ENCODE results near the gene VWA5B2.
"Not testable (repeated sequence)": the region's sequence is repeated elsewhere in the genome, so short reads cannot be mapped to it uniquely, and the experiment has no call there.

Gene VWA5B2

GRCh38 chr3:184259878-184260723 is 30.7 kb downstream of the VWA5B2 start:
- H3K4me3 Mint-ChIP-seq, result peak overlapping the region; percentile 75
- H3K36me3 Mint-ChIP-seq (ENCODE audit: insufficient read depth), result peaks cover 12% of the 10 kb centered on the region
- H3K27me3 Mint-ChIP-seq, result no peaks in the 10 kb centered on the region
- DNase-seq, result peak; percentile 33 to 45 (median 44)
- H3K9me3 Mint-ChIP-seq, result no peaks in the 10 kb centered on the region
- peak; percentile 62 for ATAC-seq (replicated peaks)
- H3K27ac Mint-ChIP-seq, result peak overlapping the region in 1 of 2 donors; percentile 51
- H3K4me1 Mint-ChIP-seq (ENCODE audit: low read depth in 2 of 2), result peaks cover 20% of the 10 kb centered on the region in 2 donors

DNA sequence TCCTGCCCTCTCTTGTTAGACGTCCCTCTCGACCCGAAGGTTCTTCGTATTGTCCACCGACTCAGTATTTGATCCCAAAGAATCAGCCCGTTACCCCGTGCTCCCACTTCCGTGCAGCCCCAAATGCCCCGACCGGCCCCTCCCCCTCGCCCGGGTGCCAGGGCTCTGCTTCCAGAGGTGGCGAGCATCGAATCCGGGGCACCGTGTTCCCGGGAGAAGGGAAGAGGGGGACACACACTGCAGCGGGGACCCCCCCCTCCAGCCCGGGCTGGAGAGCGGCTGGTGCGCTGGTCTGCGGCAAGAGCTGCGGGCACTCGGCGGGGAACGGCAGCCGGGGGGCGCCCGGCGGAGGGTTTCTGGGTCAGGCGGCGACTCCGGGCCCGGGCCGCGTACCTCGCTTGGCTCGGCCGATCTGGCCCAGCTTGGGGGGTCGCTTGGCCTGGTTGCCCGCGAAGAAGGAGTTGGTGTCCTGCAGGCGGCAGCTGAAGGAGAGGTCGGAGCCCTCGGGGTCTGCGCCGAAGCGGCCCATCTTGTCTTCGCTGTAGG is 31.4 kb downstream of the VWA5B2 start:
- H3K36me3 Mint-ChIP-seq (ENCODE audit: insufficient read depth), result peaks cover 12% of the 10 kb centered on the region
- ATAC-seq (replicated peaks) (no peak), DNase-seq (peak in 1 of 3 experiments; percentile 16)
- peak overlapping the region; percentile 75 for H3K4me3 Mint-ChIP-seq
- H3K27me3 Mint-ChIP-seq, result no peaks in the 10 kb centered on the region
- no peaks in the 10 kb centered on the region for H3K9me3 Mint-ChIP-seq
- peaks cover 20% of the 10 kb centered on the region in 2 donors for H3K4me1 Mint-ChIP-seq (ENCODE audit: low read depth in 2 of 2)
- peak overlapping the region in 1 of 2 donors; percentile 51 for H3K27ac Mint-ChIP-seq

GRCh38 chr3:184261270-184261853 is 32.0 kb downstream of the VWA5B2 start, which contains the start of gene CAMK2N2:
TSS of gene CAMK2N2 (minus strand) at chr3:184261553. CDS start at chr3:184261285, 268 bp downstream.
- peaks cover 0 to 4% of the 10 kb centered on the region in 2 donors for H3K27me3 Mint-ChIP-seq
- peak within 1 kb of the TSS; percentile 5 to 51 for H3K27ac Mint-ChIP-seq

DNA sequence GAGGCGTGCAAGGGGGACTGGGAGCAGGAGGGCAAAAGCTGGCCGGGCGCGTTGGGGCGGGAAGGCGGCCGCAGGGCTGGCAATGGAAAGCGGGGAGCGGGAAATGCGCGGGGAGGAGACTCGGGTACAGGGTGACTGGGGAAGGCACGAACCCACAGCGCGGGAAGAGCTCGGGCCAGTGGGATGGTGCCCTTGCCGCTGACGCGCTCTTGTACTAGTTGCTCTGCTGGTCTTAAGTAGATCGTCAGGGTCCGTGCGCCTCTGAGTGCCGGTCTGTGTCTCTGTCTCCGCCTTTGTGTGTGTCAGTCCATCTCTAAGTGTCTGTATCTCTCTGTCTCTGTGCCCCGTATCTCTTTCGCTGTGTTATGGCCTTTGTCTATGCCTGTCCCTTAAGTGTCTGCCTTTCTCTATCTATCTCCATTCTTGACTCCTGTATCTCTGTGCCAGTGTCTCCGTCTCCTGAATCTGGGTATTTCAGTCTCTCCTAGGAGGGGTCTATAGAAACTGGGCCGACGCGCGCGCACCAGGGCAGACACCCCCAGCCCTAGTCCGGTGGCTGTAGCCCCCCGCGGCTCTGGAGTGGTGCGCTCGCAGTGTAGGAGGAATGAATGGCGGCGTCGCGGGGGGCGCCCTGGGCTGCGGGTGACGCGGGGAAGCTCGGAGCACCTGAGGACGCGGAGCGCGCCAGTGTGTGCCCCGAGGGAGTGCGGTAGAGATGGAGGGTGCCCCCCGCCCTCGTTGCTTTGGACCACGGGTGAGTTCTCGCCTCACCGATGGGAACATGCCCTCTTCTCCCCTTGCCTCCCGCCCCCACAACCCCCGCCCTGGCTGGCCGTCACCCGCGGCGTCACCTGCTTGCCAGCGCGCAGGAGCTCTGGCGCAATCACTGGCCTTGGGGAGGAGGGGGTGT is 32.7 kb downstream of the VWA5B2 start:
- peak overlapping the region in 1 of 2 donors; percentile 5 for H3K27ac Mint-ChIP-seq
- DNase-seq, result peak in 2 of 3 experiments; percentile 9 to 13
- peaks cover 20% of the 10 kb centered on the region in 2 donors for H3K4me1 Mint-ChIP-seq (ENCODE audit: low read depth in 2 of 2)
- H3K9me3 Mint-ChIP-seq, result no peaks in the 10 kb centered on the region
- H3K27me3 Mint-ChIP-seq, result peaks cover 2 to 11% of the 10 kb centered on the region in 2 donors
- H3K4me3 Mint-ChIP-seq, result peak overlapping the region; percentile 75
- H3K36me3 Mint-ChIP-seq (ENCODE audit: insufficient read depth), result peaks cover 7% of the 10 kb centered on the region
- peak; percentile 16 for ATAC-seq (replicated peaks)

More at GRCh38 chr3:184261270-184261853, 32.0 kb downstream of the VWA5B2 start, which contains the start of gene CAMK2N2:
- DNase-seq (peak; percentile 28 to 52 (median 36)), ATAC-seq (replicated peaks) (peak; percentile 67)
- no peaks in the 10 kb centered on the region for H3K9me3 Mint-ChIP-seq
- peak within 1 kb of the TSS; percentile 75 for H3K4me3 Mint-ChIP-seq
- H3K4me1 Mint-ChIP-seq (ENCODE audit: low read depth in 2 of 2), result peaks cover 20% of the 10 kb centered on the region in 2 donors
- peaks cover 11% of the 10 kb centered on the region for H3K36me3 Mint-ChIP-seq (ENCODE audit: insufficient read depth)

DNA sequence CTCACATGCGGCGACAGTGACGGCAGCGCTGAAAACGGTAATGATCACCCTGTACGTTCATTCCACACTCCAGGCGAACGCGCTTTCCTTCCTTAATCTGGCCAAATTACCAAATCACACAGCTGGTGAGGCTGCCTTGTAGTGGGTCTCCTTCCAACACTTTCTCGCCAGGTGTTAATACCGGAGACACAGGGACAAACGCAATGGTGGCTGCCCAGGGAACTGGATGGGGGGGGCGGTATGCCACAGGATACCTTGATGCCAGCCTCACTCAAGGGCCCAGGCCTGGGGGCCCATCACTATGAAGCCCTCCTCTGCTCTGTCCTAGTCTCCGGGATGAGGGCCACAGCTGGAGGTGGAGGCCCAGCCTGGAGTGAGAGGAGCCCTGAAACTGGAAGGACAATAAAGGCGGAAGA is 33.4 kb downstream of the VWA5B2 start:
- H3K9me3 Mint-ChIP-seq, result no peaks in the 10 kb centered on the region
- H3K27me3 Mint-ChIP-seq, result peaks cover 9 to 17% of the 10 kb centered on the region in 2 donors
- ATAC-seq (replicated peaks) (no peak), DNase-seq (no peak)
- peaks cover 7% of the 10 kb centered on the region for H3K36me3 Mint-ChIP-seq (ENCODE audit: insufficient read depth)
- H3K4me3 Mint-ChIP-seq, result peak overlapping the region; percentile 57 to 75
- H3K27ac Mint-ChIP-seq, result no peak overlapping the region
- H3K4me1 Mint-ChIP-seq (ENCODE audit: low read depth in 2 of 2), result peaks cover 20% of the 10 kb centered on the region in 2 donors

DNA sequence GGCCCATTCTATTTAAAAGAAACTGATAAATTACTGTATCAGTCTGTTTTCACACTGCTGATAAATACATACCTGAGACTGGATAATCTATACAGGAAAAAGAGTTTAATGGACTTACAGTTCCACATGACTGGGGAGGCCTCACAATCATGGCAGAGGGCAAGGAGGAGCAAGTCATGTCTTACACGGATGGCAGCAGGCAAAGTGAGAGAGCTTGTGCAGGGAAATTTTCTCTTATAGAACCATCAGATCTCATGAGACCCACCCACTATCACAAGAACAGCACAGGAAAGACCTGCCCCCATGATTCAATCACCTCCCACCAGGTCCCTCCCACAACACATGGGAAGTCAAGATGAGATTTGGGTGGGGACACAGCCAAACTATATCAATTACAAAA is 37.9 kb downstream of the VWA5B2 start:
- not testable (repeated sequence) for H3K4me1 Mint-ChIP-seq (ENCODE audit: low read depth in 2 of 2); H3K9me3 Mint-ChIP-seq; H3K27ac Mint-ChIP-seq; ATAC-seq (replicated peaks); H3K36me3 Mint-ChIP-seq (ENCODE audit: insufficient read depth); H3K4me3 Mint-ChIP-seq; DNase-seq
- H3K27me3 Mint-ChIP-seq, result peaks cover 15 to 41% of the 10 kb centered on the region in 2 donors

GRCh38 chr3:184272269-184272668 is 42.9 kb downstream of the VWA5B2 start:
- peaks cover 37 to 66% of the 10 kb centered on the region in 2 donors for H3K27me3 Mint-ChIP-seq
- DNase-seq (no peak), ATAC-seq (replicated peaks) (no peak)
- peaks cover 0 to 5% of the 10 kb centered on the region in 2 donors for H3K4me1 Mint-ChIP-seq (ENCODE audit: low read depth in 2 of 2)
- H3K27ac Mint-ChIP-seq, result no peak overlapping the region
- peaks cover 2% of the 10 kb centered on the region for H3K36me3 Mint-ChIP-seq (ENCODE audit: insufficient read depth)
- H3K9me3 Mint-ChIP-seq, result no peaks in the 10 kb centered on the region
- H3K4me3 Mint-ChIP-seq, result no peak overlapping the region

- DNase-seq (no peak), ATAC-seq (replicated peaks) (no peak)
- H3K4me1 Mint-ChIP-seq (ENCODE audit: low read depth in 2 of 2), result peaks cover 0 to 5% of the 10 kb centered on the region in 2 donors
- peaks cover 2% of the 10 kb centered on the region for H3K36me3 Mint-ChIP-seq (ENCODE audit: insufficient read depth)
- H3K27me3 Mint-ChIP-seq, result peaks cover 47 to 72% of the 10 kb centered on the region in 2 donors
- no peaks in the 10 kb centered on the region for H3K9me3 Mint-ChIP-seq
- no peak overlapping the region for H3K4me3 Mint-ChIP-seq
- no peak overlapping the region for H3K27ac Mint-ChIP-seq
Measured at GRCh38 chr3:184275381-184275701, 46.0 kb downstream of the VWA5B2 start.

- ATAC-seq (replicated peaks) (no peak), DNase-seq (no peak)
- Mint-ChIP-seq H3K9me3 (no peaks in the 10 kb centered on the region), H3K27ac (no peak within 1 kb of the TSS), H3K27me3 (peaks cover 47 to 68% of the 10 kb centered on the region in 2 donors), H3K4me1 (ENCODE audit: low read depth in 2 of 2) (peaks cover 0 to 5% of the 10 kb centered on the region in 2 donors), H3K36me3 (ENCODE audit: insufficient read depth) (peaks cover 2% of the 10 kb centered on the region), H3K4me3 (no peak within 1 kb of the TSS)
Measured at GRCh38 chr3:184275961-184276910, 46.9 kb downstream of the VWA5B2 start, which contains the start of gene ECE2. TSS of gene ECE2 (plus strand) at chr3:184276022. CDS start at chr3:184276154, 132 bp downstream.

DNA sequence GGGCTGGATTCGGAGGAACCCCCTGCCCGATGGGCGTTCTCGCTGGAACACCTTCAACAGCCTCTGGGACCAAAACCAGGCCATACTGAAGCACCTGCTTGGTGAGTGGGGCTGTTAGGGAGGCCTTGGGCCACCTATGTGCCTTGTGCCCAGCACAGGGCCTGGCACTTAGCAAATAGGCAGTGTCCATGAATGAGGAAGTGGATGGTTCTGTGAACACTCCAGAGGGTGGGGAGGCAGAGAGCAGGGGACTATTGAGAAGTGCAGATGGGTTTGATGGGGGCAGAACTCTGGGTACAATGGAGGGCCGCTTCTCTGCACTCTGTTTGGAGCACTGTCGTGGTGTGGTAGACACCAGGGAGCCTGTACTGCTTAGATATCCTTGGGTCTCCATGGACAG is 48.0 kb downstream of the VWA5B2 start:
- DNase-seq (no peak), ATAC-seq (replicated peaks) (no peak)
- Mint-ChIP-seq H3K36me3 (ENCODE audit: insufficient read depth) (peaks cover 2% of the 10 kb centered on the region), H3K4me1 (ENCODE audit: low read depth in 2 of 2) (peaks cover 0 to 5% of the 10 kb centered on the region in 2 donors), H3K27ac (no peak overlapping the region), H3K9me3 (no peaks in the 10 kb centered on the region), H3K4me3 (no peak overlapping the region), H3K27me3 (peaks cover 47 to 68% of the 10 kb centered on the region in 2 donors)

DNA sequence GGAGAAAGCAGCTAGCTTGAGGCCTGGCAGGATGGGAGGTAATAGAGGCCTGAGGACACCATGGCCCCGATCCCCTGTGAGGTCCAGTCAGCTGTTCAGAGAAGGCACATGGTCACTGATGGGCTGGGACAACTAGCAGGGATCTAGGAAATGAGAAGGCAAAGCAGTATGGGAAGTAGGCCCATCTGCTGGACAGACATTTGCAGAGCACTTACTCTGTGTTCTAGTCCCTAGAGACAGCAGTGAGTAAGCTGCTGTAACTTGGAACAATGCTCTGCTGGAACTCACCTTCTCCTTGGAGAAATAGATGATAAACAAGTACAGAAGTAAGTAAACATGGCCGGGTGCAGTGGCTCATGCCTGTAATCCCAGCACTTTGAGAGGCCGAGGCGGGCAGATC is 53.6 kb downstream of the VWA5B2 start:
- no peak for DNase-seq
- Mint-ChIP-seq H3K4me1 (ENCODE audit: low read depth in 2 of 2) (no peaks in the 10 kb centered on the region), H3K4me3 (no peak overlapping the region), H3K27ac (no peak overlapping the region), H3K36me3 (ENCODE audit: insufficient read depth) (no peaks in the 10 kb centered on the region), H3K27me3 (peaks cover 33 to 56% of the 10 kb centered on the region in 2 donors), H3K9me3 (no peaks in the 10 kb centered on the region)
- no peak for ATAC-seq (replicated peaks)

GRCh38 chr3:184283681-184284080 is 54.3 kb downstream of the VWA5B2 start:
- Mint-ChIP-seq H3K4me3 (no peak overlapping the region), H3K27ac (no peak overlapping the region), H3K9me3 (no peaks in the 10 kb centered on the region), H3K4me1 (ENCODE audit: low read depth in 2 of 2) (no peaks in the 10 kb centered on the region), H3K27me3 (peaks cover 30 to 49% of the 10 kb centered on the region in 2 donors), H3K36me3 (ENCODE audit: insufficient read depth) (no peaks in the 10 kb centered on the region)
- ATAC-seq (replicated peaks), result no peak
- DNase-seq, result no peak

All from effector memory CD8-positive, alpha-beta T cell (primary cell).